GM19240 (cell line): ENCODE data around the gene LIG1.
A peak's percentile ranks its signal among the peaks of the same experiment; 100 is the strongest.
"Not testable (repeated sequence)": the region's sequence is repeated elsewhere in the genome, so short reads cannot be mapped to it uniquely, and the experiment has no call there.

ENCODE experiments used
- DNase-seq: peaks from one replicate; pipeline ENCODE4 v3.0.0; 2011; ENCODE audit warnings: low spot score; ENCODE audit not compliant: insufficient read length

LIG1 gene

GRCh38 chr19:48121909-48122371 lies 48.2 kb downstream of the LIG1 start:
- peak; percentile 29 for DNase-seq

GRCh38 chr19:48121066-48121465 lies 49.1 kb downstream of the LIG1 start:
- DNase-seq = no peak

DNA sequence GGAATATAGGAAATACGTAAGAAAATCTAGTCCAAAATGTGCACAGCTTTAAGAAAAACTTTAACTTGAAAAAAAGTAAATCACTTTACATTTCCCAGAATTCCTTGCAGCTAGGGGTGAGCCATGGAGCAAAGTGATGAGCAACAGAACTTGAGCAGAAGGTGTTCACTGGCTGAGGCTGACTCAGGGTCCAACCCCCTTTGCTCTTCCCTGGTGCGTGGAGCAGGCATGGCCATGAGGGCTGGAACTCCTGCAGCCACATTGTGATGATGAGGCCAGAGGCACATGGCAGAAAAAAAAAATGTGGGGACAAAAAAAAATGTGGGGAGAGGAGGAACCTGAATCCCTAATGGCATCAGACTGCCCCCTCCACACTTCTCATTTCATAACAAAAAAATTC lies 49.6 kb downstream of the LIG1 start:
- no peak for DNase-seq

DNA sequence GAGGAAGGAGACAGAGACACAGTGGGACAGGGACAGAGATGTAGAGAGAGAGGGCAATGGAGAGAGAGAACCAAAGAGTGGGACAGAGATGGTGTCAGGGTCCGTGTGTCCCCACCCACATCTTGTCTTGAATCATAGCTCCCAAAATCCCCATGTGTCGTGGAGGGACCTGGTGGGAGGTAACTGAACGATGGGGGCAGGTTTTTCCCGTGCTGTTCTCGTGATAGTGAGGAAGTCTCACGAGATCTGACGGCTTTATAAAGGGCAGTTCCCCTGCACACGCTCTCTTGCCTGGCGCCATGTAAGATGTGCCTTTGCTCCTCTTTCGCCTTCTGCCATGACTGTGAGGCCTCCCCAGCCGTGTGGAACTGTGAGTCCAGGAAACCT lies 52.0 kb downstream of the LIG1 start:
- DNase-seq = no peak

- DNase-seq = no peak
Measured at GRCh38 chr19:48117515-48118130, 52.5 kb downstream of the LIG1 start.

GRCh38 chr19:48113190-48113917 lies 56.8 kb downstream of the LIG1 start:
- no peak for DNase-seq

DNA sequence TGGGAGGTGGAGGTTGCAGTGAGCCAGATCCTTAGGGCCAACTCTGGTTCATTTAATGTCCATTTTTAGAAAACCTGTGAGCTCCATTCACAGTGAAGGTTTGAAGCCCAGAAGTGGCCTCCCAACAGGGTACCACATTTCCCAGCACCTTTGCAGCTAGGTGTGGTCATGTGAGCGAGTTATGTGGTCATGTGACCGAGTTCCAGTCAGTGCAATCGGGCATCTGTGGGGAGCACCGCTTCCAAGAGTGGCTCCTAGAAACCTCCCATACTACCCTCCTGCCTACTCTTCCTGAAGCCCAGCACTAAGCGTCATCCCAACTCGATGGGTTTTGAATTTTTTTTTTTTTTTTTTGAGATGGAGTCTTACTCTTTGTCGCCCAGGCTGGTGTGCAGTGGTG lies 58.9 kb downstream of the LIG1 start:
- DNase-seq = no peak

DNA sequence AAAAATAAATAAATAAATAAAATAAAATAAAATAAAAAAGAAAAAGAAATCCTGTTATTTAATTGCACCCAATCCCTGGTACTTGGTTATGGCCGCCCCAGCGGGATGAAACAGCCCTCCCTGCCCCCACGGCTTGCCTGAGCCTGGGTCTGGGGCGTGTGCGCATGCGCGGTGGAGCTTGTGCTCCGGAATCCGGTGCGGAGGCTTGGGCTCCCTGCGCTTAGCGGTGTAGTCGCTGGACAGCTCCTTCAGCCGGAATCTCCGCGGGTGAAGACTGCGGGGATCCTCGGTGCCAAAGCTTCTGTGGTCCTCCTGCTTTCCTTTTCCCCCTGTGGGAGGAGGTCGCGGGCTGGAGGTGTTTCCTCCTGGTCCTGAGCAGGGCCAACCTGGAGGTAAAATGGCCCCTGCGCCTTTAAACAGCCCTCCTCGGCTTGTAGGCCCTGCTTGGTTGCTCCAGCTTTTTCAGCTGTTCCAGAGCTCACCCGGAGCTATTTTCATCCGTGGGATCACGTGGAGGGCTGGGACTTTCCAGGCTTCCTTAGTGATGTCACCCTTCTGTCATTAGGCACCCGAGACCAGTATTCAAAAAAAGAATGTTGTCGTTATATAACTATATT lies 59.7 kb downstream of the LIG1 start, which contains the start of gene PLA2G4C:
PLA2G4C (minus strand) TSS at position 468 of the 617 bp plus-strand sequence. CDS start 4,288 bp downstream, outside the sequence.
- peak; percentile 91 for DNase-seq

- no peak for DNase-seq
Measured at GRCh38 chr19:48108997-48109782, 61.0 kb downstream of the LIG1 start.

- no peak for DNase-seq
Measured at GRCh38 chr19:48103922-48104321, 66.2 kb downstream of the LIG1 start.

GRCh38 chr19:48102870-48103751 lies 67.0 kb downstream of the LIG1 start:
- no peak for DNase-seq

GRCh38 chr19:48095612-48096175 lies 74.5 kb downstream of the LIG1 start:
- no peak for DNase-seq

DNA sequence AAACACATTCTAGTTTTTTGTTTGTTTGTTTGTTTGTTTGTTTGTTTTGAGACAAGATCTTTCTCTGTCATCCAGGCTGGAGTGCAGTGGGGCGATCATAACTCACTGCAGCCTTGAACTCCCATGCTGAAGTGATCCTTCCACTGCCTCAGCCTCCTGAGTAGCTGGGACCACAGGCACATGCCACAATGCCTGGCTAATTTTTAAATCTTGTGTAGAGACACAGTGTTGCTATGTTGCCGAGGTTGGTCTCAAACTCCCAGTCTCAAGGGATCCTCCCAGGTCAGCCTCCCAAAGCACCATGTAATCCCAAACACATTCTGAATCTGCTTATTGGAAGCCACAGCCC lies 75.3 kb downstream of the LIG1 start:
- DNase-seq = no peak

- DNase-seq = no peak
Measured at GRCh38 chr19:48094129-48094854, 75.9 kb downstream of the LIG1 start.

DNA sequence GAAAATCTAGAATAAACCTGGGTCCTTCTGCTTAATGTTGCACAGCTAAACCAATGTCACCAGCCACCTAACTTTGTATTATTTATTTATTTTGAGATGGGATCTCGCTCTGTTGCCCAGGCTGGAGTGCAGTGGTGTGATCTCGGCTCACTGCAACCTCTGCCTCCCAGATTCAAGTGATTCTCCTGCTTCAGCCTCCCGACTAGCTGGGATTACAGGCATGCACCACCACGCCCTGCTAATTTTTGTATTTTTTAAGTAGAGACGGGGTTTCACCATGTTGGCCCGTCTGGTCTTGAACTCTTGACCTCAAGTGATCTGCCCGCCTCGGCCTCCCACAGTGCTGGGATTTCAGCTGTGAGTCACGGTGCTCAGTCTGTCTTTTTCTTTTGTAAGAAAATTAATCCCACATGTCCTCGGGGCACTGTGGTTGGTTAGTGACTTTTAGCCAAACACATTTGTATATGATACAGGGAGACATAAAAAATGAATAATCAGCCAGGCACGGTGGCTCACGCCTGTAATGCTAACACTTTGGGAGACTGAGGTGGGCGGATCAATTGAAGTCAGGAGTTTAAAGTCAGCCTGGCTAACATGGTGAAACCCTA lies 78.9 kb downstream of the LIG1 start:
- not testable (repeated sequence) for DNase-seq

DNA sequence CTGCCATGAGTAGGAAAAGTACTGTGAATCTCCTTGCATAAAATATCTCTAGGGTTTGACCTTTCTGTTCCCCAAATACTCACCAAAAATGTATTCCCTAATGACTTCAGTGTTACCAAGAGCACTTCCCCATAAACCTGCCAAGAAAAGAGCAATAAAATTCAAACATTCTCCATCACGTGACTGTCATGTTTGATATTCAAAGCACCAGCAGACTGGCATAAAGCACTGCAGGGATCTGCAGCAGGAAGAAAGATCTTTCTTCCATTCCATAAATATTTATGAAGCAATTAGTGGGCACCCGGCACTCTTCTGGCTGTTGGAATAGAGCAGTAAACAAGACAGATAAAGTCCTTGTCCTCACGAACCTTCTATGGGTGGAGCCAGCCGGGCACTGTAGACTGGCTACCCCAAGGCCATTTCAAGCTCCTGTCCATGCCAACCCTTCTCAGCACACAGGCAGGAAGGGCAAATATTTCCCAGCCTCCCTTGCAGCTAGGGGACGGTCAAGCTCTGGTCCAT lies 79.8 kb downstream of the LIG1 start:
- no peak for DNase-seq

- not testable (repeated sequence) for DNase-seq
Measured at GRCh38 chr19:48088991-48089390, 81.2 kb downstream of the LIG1 start.

- DNase-seq = no peak
Measured at GRCh38 chr19:48085904-48086864, 84.0 kb downstream of the LIG1 start.
